NCI-H128 (cell line): ENCODE results near the gene LXN.
A peak's percentile ranks its signal among the peaks of the same experiment; 100 is the strongest.

Experiments
- DNase-seq: peaks from one replicate; lab custom pipeline; 2025; ENCODE audit not compliant: unreplicated experiment; lab: John Stamatoyannopoulos, UW

LXN gene

GRCh38 chr3:158671821-158672214, 630 bp downstream of the LXN start:
- no peak for DNase-seq

GRCh38 chr3:158668506-158668905, 3.9 kb downstream of the LXN start:
- DNase-seq = no peak

- no peak for DNase-seq
Observed at GRCh38 chr3:158666416-158666815, 6.0 kb downstream of the LXN start.

GRCh38 chr3:158663832-158664231, 8.6 kb downstream of the LXN start:
- DNase-seq = no peak

- no peak for DNase-seq
Observed at GRCh38 chr3:158663246-158663645, 9.2 kb downstream of the LXN start.

GRCh38 chr3:158660711-158661110, 11.7 kb downstream of the LXN start:
- DNase-seq = no peak

GRCh38 chr3:158659454-158660237, 12.8 kb downstream of the LXN start:
- DNase-seq = no peak

GRCh38 chr3:158658889-158659288, 13.6 kb downstream of the LXN start:
- no peak for DNase-seq

- DNase-seq = no peak
Observed at GRCh38 chr3:158652463-158652862, 20.0 kb downstream of the LXN start.

- DNase-seq = no peak
Observed at GRCh38 chr3:158651192-158651591, 21.3 kb downstream of the LXN start.

GRCh38 chr3:158649791-158650190, 22.7 kb downstream of the LXN start:
- no peak for DNase-seq

GRCh38 chr3:158644345-158644908, 28.0 kb downstream of the LXN start, which contains the start of gene GFM1:
GFM1 (plus strand) TSS chr3:158644527; CDS start chr3:158644635, 108 bp downstream.
- peak; percentile 88 for DNase-seq

- no peak for DNase-seq
Observed at GRCh38 chr3:158642474-158643210, 29.8 kb downstream of the LXN start.

GRCh38 chr3:158642005-158642404, 30.4 kb downstream of the LXN start:
- no peak for DNase-seq

- no peak for DNase-seq
Observed at GRCh38 chr3:158640646-158641045, 31.8 kb downstream of the LXN start.

- no peak for DNase-seq
Observed at GRCh38 chr3:158631981-158632380, 40.5 kb downstream of the LXN start.

GRCh38 chr3:158625881-158626280, 46.6 kb downstream of the LXN start:
- no peak for DNase-seq

GRCh38 chr3:158617982-158618875, 54.2 kb downstream of the LXN start:
- DNase-seq = no peak
